ENCODE measurements around the gene TSKU. TPM values are rescaled to one million over a fixed set of nuclear protein-coding genes. Genes with fewer than 3 reads are reported as not detected.

TSKU gene
- total and polyA plus RNA-seq, 9 of the 15 experiments (the other 6 are each of a cell fraction or from before 2014, with no cell fraction given): 0.60 to 11.9 (median 8.4) TPM

GRCh38 chr11:76783896-76784813, 999 bp downstream of the TSKU start (continued):
- peak; percentile 44; the same call in 1 of the 2 replicates for TF ChIP-seq ZNF592 (IDR thresholded peaks at IDR 0.05)
- no peak for TF ChIP-seq ZNF436 (CRISPR knock-in tag; IDR thresholded peaks at IDR 0.05)
- TF ChIP-seq HOMEZ (CRISPR knock-in tag; IDR thresholded peaks at IDR 0.05): no peak
- no peak for TF ChIP-seq MEF2D (tag; conservative IDR thresholded peaks at IDR 0.05; ENCODE audit: low read depth)
- TF ChIP-seq ZNF609 (CRISPR knock-in tag; IDR thresholded peaks at IDR 0.05; ENCODE audit: borderline replicate concordance): no peak
- TF ChIP-seq NBN (IDR thresholded peaks at IDR 0.05; ENCODE audit: low read depth): no peak
- TF ChIP-seq SRSF3 (IDR thresholded peaks at IDR 0.05; ENCODE audit: insufficient read depth, low read length): no peak
- no peak for TF ChIP-seq BHLHE40 (IDR thresholded peaks at IDR 0.05; ENCODE audit: low read length)
- no peak for TF ChIP-seq ELF4 (CRISPR knock-in tag; IDR thresholded peaks at IDR 0.05)
- no peak for TF ChIP-seq ZNF583 (CRISPR knock-in tag; IDR thresholded peaks at IDR 0.05)
- TF ChIP-seq SMARCC2 (IDR thresholded peaks at IDR 0.05; ENCODE audit: low read depth): 0 out of 2 replicates have a peak, but pooled peaks have one; percentile 36
- TF ChIP-seq HNRNPK (IDR thresholded peaks at IDR 0.05; ENCODE audit: low read depth, low read length, poor library complexity, severe bottlenecking): no peak
- TF ChIP-seq FOXJ3 (CRISPR knock-in tag; IDR thresholded peaks at IDR 0.05): no peak
- no peak for TF ChIP-seq KLF6 (CRISPR knock-in tag; IDR thresholded peaks at IDR 0.05; ENCODE audit: borderline replicate concordance)
- no peak for TF ChIP-seq PHTF2 (CRISPR knock-in tag; IDR thresholded peaks at IDR 0.05)

All from K562 (cell line).